PC-9 (cell line): ENCODE measurements around the gene TTL. TPM values are rescaled to one million over a fixed set of nuclear protein-coding genes. Genes with fewer than 3 reads are reported as not detected.
"Not testable (repeated sequence)": the region's sequence is repeated elsewhere in the genome, so short reads cannot be mapped to it uniquely, and the experiment has no call there.

Source experiments
- Bru-seq: library from RNA; stranded (reverse); fragments of 400-500 nt; gene quantifications from one replicate; lab custom pipeline; 2021; lab: Mats Ljungman, UMichigan
- BruChase-seq, 2 experiments: library from RNA; stranded (reverse); fragments of 400-500 nt; gene quantifications; one replicate each; lab custom pipeline; 2021; lab: Mats Ljungman, UMichigan
- BruUV-seq: library from RNA; stranded (reverse); fragments of 400-500 nt; replicated peaks from 2 replicates; lab custom pipeline; 2021; lab: Mats Ljungman, UMichigan
- CTCF ChIA-PET: fragments of 300-600 bp; sonication (Branson Sonifier 250); formaldehyde crosslinking; loops from one replicate; lab custom pipeline; 2022; ENCODE audit warnings: antibody characterized with exemption; lab: Charles Lee
- POLR2A ChIA-PET: fragments of 300-600 bp; sonication (Branson Sonifier 250); formaldehyde crosslinking; loops from one replicate; lab custom pipeline; 2022; ENCODE audit warnings: antibody characterized with exemption; ENCODE audit not compliant: unreplicated experiment; lab: Charles Lee
- DNase-seq, 2 experiments: peaks; one replicate each; pipeline versions ENCODE4 v3.0.0 to v3.0.0-alpha.2; 2015 to 2022; ENCODE audit warnings: mixed read lengths in 1 of 2
- H2AFZ ChIP-seq: fragments of 200-600 bp; sonication (generic); 2 replicates; pipeline ENCODE4 v1.8.1; 2017; ENCODE audit warnings: antibody characterized with exemption
- H3F3A ChIP-seq: fragments of 200-600 bp; sonication (generic); 2 replicates; pipeline ENCODE4 v1.8.1; 2017; ENCODE audit warnings: antibody characterized with exemption, mild to moderate bottlenecking, low read depth; ENCODE audit not compliant: insufficient read depth
- H3K27ac ChIP-seq: fragments of 200-600 bp; sonication (generic); 2 replicates; pipeline ENCODE4 v1.6.1; 2016; ENCODE audit warnings: mixed run types
- H3K27me3 ChIP-seq: fragments of 200-600 bp; sonication (generic); 2 replicates; pipeline ENCODE4 v1.6.1; 2016; ENCODE audit warnings: low read depth, mixed run types; ENCODE audit not compliant: insufficient read depth
- H3K36me3 ChIP-seq: fragments of 200-600 bp; sonication (generic); 2 replicates; pipeline ENCODE4 v1.6.1; 2016; ENCODE audit warnings: low read depth, mixed run types
- H3K4me1 ChIP-seq: fragments of 200-600 bp; sonication (generic); replicated peaks from 2 replicates; pipeline ENCODE4 v1.6.1; 2016; ENCODE audit warnings: mixed run types; ENCODE audit not compliant: insufficient read depth
- H3K4me2 ChIP-seq: fragments of 200-600 bp; sonication (generic); 2 replicates; pipeline ENCODE4 v1.6.1; 2017; ENCODE audit warnings: mixed run types
- H3K4me3 ChIP-seq: fragments of 200-600 bp; sonication (generic); 2 replicates; pipeline ENCODE4 v1.6.1; 2016; ENCODE audit warnings: mixed run types
- H3K79me2 ChIP-seq: fragments of 200-600 bp; sonication (generic); 2 replicates; pipeline ENCODE4 v1.6.1; 2017; ENCODE audit warnings: low read depth, mixed run types
- H3K9me2 ChIP-seq: fragments of 200-600 bp; sonication (generic); 2 replicates; pipeline ENCODE4 v1.8.1; 2017; ENCODE audit warnings: mild to moderate bottlenecking; ENCODE audit not compliant: insufficient read depth
- H3K9me3 ChIP-seq: fragments of 200-600 bp; sonication (generic); 2 replicates; pipeline ENCODE4 v1.8.1; 2016; ENCODE audit warnings: low read depth; ENCODE audit not compliant: insufficient read depth
- H4K20me1 ChIP-seq: fragments of 200-600 bp; sonication (generic); 2 replicates; pipeline ENCODE4 v1.8.1; 2017; ENCODE audit not compliant: insufficient read depth
- CTCF ChIP-seq: fragments of 200-600 bp; sonication (generic); conservative IDR thresholded peaks from 2 replicates; pipeline ENCODE4 v1.6.1; 2017; ENCODE audit warnings: mixed run types, antibody characterized with exemption, mild to moderate bottlenecking, moderate library complexity
- EZH2 ChIP-seq: fragments of 200-600 bp; sonication (generic); IDR thresholded peaks from 2 replicates; pipeline ENCODE4 v1.8.0; 2017; ENCODE audit warnings: antibody characterized with exemption, low read depth
- intact Hi-C: fragments of 100-400 bp; cut with micrococcal nuclease; formaldehyde crosslinking; loops from one replicate; pipeline ENCODE4 v1.10.0; 2022; ENCODE audit not compliant: unreplicated experiment
- long read RNA-seq: library from polyadenylated mRNA; stranded (forward); transcript quantifications from one replicate; pipeline ENCODE4 v2.0.0, GENCODE V29; 2022
- total RNA-seq: library from RNA; stranded (reverse); gene quantifications from 2 replicates; pipeline ENCODE4 v1.2.3, GENCODE V29; 2021

The TTL gene
- 25.4 and 26.1 TPM in 2 replicates for total RNA-seq
- Bru-seq, nascent RNA = percentile 61 among the genes with signal in this experiment
- percentile 67 among the genes with signal in this experiment for BruChase-seq, experiment 1, labeled RNA remaining after a 2-hour chase
- percentile 70 among the genes with signal in this experiment for BruChase-seq, experiment 2, labeled RNA remaining after a 6-hour chase
- long read RNA-seq, full-length matches to known transcripts = 9 of 183 reads
- long read RNA-seq, partial matches to known transcripts = 169 of 183 reads
- long read RNA-seq, other reads (novel, unspliced or antisense) = 5 of 183 reads

DNA sequence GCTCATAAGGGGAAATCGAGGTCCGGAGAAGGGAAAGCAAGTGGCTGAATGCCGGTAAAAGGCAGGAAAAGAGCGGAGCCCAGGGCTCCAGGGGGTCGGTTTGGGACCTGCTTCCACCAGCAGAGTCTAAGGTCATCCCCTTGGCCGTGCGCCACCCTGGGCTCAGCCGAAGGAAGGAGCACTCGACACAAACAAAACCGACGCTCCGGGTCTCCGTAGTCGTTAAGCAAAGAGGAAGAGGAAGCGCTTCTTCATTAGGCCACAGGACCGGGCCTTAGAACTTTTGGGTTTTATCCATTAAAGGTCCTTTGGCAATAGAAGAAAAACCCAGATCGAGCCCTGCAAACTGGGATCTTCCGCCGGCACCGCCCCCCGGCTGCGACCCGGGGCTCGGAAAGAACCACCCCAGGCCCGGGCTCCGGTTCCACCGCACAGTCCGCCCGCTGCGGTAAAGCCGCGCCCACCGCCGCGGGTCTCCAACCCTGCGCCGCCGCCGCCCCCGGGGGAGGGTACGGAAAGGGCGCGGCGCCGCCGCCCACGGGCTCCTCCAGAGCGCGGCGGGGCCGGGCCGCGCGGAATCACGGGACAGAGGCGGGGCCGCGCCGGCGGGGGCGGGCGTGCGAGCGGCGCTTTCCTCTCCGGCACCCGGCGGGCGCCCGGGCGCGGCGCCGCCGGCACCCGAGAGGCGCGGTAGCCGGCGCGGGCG is at the start of gene TTL:
TSS of gene TTL (plus strand) at position 629 of the 706 bp plus-strand sequence. CDS start 189 bp downstream, outside the sequence.
- H3K4me1 ChIP-seq = peaks cover 15% of the 10 kb centered on the region
- H3K4me3 ChIP-seq = peak within 1 kb of the TSS; percentile 74
- no peaks in the 10 kb centered on the region for H3K36me3 ChIP-seq
- no peaks in the 10 kb centered on the region for H3K9me2 ChIP-seq
- CTCF ChIA-PET = no interaction called here
- POLR2A ChIA-PET = no interaction called here
- no peaks in the 10 kb centered on the region for H3K9me3 ChIP-seq
- no peaks in the 10 kb centered on the region for H4K20me1 ChIP-seq
- DNase-seq = peak; percentile 47 to 73
- BruUV-seq = TSS peak; percentile 88
- H3K79me2 ChIP-seq = peaks cover 26% of the 10 kb centered on the region
- TF ChIP-seq CTCF (no peak), EZH2 (no peak)
- H3K4me2 ChIP-seq = peak within 1 kb of the TSS; percentile 90
- peaks cover 25% of the 10 kb centered on the region for H3F3A ChIP-seq
- H3K27me3 ChIP-seq = no peaks in the 10 kb centered on the region
- intact Hi-C loops = loop anchor here (1.0 to 5.0 kb wide), 4 partner anchors 101 to 456 kb away; partner anchors contain the start of gene ZC3H6
- peak within 1 kb of the TSS; percentile 28 for H3K27ac ChIP-seq
- H2AFZ ChIP-seq = peak within 1 kb of the TSS; percentile 98

DNA sequence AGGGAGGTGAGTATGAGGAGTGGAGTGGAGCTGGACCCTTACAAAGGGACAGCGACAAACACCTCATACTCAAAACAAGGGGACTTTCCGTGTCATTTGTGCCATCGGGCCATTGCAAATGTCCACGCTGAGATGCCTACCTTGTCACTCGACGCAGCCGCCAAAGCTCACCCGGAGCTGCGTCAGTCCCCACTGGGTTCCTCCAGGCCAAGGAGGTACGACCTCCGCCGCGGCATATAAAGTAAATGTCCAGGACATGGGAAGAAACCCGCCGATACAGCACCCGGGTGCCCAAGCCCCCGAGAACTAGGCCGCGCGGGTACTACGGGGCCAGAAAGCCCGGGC is 49.6 kb upstream of the TTL start:
- not testable (repeated sequence) for H3K4me3 ChIP-seq, H4K20me1 ChIP-seq
- intact Hi-C loops = loop anchor here (10.0 kb wide), 1 partner anchor 178 kb away; the partner anchor contains the start of gene ZC3H8

DNA sequence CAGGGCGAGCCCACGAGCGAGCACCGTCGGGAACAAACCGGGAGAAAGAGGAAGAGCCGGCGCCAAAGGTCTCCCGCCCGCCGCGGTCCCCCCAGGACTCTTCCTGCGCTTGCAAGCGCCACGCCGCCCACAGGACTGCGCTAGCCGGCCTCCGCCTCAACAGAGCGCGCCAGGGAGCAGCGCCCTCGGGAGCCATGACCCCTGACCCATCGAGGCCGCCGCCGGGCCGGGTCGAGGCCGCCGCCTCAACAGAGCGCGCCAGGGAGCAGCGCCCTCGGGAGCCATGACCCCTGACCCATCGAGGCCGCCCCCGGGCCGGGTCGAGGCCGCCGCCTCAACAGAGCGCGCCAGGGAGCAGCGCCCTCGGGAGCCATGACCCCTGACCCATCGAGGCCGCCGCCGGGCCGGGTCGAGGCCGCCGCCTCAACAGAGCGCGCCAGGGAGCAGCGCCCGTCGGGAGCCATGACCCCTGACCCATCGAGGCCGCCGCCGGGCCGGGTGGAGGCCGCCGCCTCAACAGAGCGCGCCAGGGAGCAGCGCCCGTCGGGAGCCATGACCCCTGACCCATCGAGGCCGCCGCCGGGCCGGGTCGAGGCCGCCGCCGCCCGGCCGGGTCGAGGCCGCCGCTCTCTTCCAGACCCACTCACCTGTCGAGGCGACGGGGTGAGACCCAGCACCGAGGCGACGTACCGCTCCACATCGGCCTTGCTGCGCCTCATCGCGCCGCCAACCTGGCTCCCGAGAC is 49.0 kb upstream of the TTL start:
- H3K27ac ChIP-seq, H3K4me1 ChIP-seq, H3K79me2 ChIP-seq, H3K9me3 ChIP-seq, POLR2A ChIA-PET, H3K36me3 ChIP-seq, BruUV-seq, DNase-seq, H3K9me2 ChIP-seq, H4K20me1 ChIP-seq, H3K4me3 ChIP-seq, H2AFZ ChIP-seq, H3K4me2 ChIP-seq, H3F3A ChIP-seq, H3K27me3 ChIP-seq: not testable (repeated sequence)
- CTCF ChIA-PET = interaction anchor here (0.6 to 1.4 kb wide), 3 partner anchors 173 to 533 kb away, joined by 3 to 15 read pairs (median 8); no protein-coding TSS in a partner anchor
- intact Hi-C loops = loop anchor here (10.0 kb wide), 1 partner anchor 178 kb away; the partner anchor contains the start of gene ZC3H8

More for the DNA sequence above, 49.6 kb upstream of the TTL start:
- H3K36me3 ChIP-seq, H2AFZ ChIP-seq, BruUV-seq, H3K4me2 ChIP-seq, H3F3A ChIP-seq, CTCF ChIA-PET, DNase-seq, H3K4me1 ChIP-seq, H3K9me3 ChIP-seq, H3K79me2 ChIP-seq, H3K27ac ChIP-seq, POLR2A ChIA-PET, H3K9me2 ChIP-seq, H3K27me3 ChIP-seq: not testable (repeated sequence)
